HFF-Myc (cell line): ENCODE results near the gene CCL20.
"Not testable (repeated sequence)": the region's sequence is repeated elsewhere in the genome, so short reads cannot be mapped to it uniquely, and the experiment has no call there.

ENCODE experiments used
- DNase-seq: peaks from one replicate; pipeline ENCODE4 v3.0.0-alpha.2; 2011; ENCODE audit warnings: low read depth; ENCODE audit errors: extremely low read depth
- H3K4me3 ChIP-seq: replicated peaks from 2 replicates; pipeline ENCODE4 v1.5.1; 2011; ENCODE audit warnings: low read depth, mild to moderate bottlenecking, control low read depth, low read length
- CTCF ChIP-seq: IDR thresholded peaks from 2 replicates; pipeline ENCODE4 v1.5.1; 2012; ENCODE audit warnings: mild to moderate bottlenecking, low read depth, low read length, control low read depth; ENCODE audit errors: missing control alignments

Gene CCL20

GRCh38 chr2:227829337-227829736 is 15.7 kb downstream of the CCL20 start:
- no peak for DNase-seq
- H3K4me3 ChIP-seq = no peak overlapping the region
- TF ChIP-seq CTCF = no peak

DNA sequence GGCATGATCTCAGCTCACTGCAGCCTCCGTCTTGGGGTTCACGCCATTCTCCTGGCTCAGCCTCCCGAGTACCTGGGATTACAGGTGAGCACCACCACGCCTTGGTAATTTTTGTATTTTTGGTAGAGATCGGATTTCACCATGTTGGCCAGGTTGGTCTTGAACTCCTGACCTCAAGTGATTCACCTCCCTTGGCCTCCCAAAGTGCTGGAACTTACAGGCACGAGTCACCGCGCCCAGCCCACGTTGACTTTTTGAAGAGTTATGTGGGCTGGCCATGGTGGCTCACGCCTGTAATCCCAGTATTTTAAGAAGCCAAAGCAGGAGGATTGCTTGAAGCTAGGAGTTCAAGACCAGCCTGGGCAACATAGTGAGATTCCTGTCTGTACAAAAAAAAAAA is 20.8 kb downstream of the CCL20 start:
- DNase-seq = no peak
- TF ChIP-seq CTCF = no peak
- H3K4me3 ChIP-seq = no peak overlapping the region

GRCh38 chr2:227834916-227835650 is 21.4 kb downstream of the CCL20 start:
- no peak for DNase-seq
- no peak overlapping the region for H3K4me3 ChIP-seq
- no peak for TF ChIP-seq CTCF

DNA sequence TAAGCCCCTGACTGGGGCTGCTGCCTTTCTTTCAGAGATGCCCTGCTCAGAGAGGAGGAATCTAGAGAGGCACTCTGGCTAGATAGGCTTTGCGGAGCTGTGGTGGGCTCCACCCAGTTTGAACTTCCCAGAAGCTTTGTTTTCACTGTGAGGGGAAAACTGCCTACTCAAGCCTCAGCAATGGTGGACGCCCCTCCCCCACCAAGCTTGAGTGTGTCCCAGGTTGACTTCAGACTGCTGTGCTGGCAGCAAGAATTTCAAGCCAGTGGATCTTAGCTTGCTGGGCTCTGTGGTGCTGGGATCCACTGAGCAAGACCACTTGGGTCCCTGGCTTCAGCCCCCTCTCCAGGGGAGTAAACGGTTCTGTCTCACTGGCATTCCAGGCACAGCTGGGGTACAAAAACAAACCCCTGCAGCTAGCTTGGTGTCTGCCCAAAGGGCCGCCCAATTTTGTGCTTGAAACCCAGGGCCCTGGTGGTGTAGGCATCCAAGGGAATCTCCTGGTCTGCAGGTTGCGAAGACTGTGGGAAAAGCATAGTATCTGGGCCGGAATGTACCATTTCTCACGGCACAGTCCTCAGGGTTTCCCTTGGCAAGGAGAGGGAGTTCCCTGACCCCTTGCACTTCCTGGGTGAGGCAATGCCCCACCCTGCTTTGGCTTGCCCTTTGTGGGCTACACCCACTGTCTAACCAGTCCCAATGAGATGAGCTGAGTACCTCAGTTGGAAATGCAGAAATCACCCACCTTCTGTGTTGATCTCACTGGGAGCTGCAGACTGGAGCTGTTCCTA is 25.9 kb downstream of the CCL20 start:
- DNase-seq, H3K4me3 ChIP-seq: not testable (repeated sequence)

DNA sequence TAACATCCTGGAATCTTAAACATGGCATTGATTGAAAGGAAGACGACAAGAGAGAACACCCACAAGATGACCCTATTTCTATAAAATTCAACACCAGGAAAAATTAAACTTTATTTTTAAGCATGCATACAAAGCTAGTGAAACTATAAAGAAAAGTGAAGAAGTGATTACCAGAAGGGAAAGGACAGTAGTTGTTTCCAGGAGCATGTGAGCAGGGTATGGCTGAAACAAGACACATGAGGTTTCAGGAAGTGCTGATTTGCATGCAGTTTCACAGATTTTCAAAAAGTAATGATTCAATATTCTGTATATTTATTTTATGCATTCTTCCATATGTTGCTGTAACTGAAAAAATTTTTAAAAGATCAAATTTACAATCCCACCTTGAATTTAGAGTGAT is 33.2 kb downstream of the CCL20 start:
- no peak for TF ChIP-seq CTCF

GRCh38 chr2:227848146-227848545 is 34.5 kb downstream of the CCL20 start:
- DNase-seq = no peak
- TF ChIP-seq CTCF = no peak
- H3K4me3 ChIP-seq = no peak overlapping the region

More for the DNA sequence above, 33.2 kb downstream of the CCL20 start:
- H3K4me3 ChIP-seq = no peak overlapping the region
- no peak for DNase-seq

DNA sequence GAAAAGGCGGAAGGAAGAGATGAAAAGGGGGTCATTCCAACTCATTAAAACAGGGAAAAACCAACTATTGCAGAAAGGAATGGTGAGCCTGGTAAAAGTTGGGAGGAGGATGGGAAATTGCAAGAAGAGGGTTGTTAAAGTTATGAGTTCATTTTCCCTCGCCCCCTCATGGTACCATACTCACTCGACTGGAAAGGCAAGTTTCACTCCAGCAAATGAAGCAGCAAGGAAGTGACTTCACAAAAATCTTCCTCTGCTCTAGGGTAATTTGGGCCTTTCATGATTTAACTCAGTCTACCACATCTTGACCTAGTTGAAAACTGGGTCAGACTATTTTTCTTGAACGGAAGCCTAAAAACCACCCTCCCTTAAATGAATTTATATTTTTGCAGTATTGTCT is 34.9 kb downstream of the CCL20 start:
- TF ChIP-seq CTCF = no peak
- no peak for DNase-seq
- H3K4me3 ChIP-seq = no peak overlapping the region
